GM12873 (cell line): ENCODE measurements around the gene PNO1.

Source experiments
- TF ChIP-seq, protein P1 (sequence below): IDR thresholded peaks from 2 replicates; pipeline ENCODE4 v1.5.1; 2012; ENCODE audit warnings: low read depth, mild to moderate bottlenecking, moderate library complexity, low read length, control low read depth; ENCODE audit not compliant: insufficient read depth; ENCODE audit errors: missing control alignments

PNO1 gene

GRCh38 chr2:68135448-68136320, 22.0 kb upstream of the PNO1 start:
- TF ChIP-seq, protein P1, sequence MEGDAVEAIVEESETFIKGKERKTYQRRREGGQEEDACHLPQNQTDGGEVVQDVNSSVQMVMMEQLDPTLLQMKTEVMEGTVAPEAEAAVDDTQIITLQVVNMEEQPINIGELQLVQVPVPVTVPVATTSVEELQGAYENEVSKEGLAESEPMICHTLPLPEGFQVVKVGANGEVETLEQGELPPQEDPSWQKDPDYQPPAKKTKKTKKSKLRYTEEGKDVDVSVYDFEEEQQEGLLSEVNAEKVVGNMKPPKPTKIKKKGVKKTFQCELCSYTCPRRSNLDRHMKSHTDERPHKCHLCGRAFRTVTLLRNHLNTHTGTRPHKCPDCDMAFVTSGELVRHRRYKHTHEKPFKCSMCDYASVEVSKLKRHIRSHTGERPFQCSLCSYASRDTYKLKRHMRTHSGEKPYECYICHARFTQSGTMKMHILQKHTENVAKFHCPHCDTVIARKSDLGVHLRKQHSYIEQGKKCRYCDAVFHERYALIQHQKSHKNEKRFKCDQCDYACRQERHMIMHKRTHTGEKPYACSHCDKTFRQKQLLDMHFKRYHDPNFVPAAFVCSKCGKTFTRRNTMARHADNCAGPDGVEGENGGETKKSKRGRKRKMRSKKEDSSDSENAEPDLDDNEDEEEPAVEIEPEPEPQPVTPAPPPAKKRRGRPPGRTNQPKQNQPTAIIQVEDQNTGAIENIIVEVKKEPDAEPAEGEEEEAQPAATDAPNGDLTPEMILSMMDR = no peak

- TF ChIP-seq, protein P1 = no peak
These were observed 15.8 kb upstream of the PNO1 start for GRCh38 chr2:68141875-68142274.

DNA sequence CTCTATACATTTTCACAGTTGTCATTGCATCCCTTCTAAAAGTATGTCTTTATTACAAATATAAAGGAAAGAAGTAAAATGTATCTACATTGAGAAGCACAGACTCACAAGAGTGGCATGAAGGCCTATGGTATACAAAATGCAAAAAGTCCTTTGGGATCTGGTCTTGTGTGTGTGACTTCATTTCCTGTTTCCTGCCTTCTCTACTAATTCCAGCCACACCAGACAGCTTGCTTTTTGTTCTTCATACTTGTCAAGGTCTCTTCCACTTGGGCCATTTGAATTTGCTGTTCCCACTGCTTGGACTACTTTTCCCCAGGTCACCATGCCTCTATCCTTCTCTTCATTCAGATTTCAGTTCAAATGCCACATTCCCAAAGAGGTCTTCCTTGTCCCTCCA, 6.7 kb upstream of the PNO1 start:
- TF ChIP-seq, protein P1 = no peak

DNA sequence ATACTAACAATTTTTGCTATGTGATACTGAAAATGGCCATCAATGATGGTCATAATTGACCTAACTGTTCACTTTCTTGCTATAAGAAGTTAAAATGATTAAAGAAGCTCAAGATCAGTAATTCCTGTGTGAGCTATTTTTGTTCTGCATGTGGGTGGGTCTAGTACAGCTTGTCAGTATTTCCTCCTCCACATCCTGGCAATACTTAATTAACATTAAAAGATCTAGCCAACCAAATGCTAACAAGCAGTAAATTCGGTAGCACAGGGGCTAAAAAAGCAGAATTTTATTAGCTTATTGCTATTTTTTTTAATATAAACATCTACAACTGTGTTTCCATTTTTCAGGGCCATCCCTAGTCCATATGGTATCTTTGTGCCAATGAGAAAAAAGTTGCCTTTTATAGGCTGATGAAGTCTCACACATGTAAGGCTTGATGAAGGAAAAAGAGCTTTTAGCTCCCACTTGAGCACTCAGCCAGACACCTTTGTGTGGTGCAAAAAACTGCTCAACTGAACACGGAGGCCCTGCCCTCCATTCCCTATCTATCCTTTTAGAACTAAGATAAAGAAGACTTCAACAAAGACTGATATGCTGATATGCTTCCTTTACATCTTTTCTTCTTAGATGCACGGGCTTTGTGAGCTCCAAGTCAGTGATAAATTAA, 4.9 kb upstream of the PNO1 start:
- TF ChIP-seq, protein P1 = no peak

GRCh38 chr2:68155618-68156017, 2.1 kb upstream of the PNO1 start:
- TF ChIP-seq, protein P1 = no peak

DNA sequence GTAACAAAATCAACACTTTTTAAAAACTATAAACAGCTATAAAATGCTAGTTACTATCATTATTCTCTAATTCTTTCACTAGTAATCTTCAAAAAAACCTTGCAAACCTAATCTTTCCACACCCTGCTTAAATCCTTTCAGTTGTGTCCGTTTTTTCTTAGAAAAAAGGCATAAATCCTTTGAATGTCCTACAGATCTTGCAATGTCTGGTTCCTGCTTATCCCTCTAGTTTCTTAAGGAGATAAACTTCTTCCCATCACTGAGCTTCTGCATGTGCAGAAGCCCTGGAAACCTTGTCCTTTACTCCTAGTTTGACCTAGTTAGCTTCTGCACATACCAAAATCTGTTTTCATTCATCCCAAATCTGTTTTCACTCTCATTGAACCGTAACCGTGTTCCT, 1.3 kb upstream of the PNO1 start:
- TF ChIP-seq, protein P1 = no peak

GRCh38 chr2:68157002-68157401, 686 bp upstream of the PNO1 start:
- TF ChIP-seq, protein P1 = peak; percentile 12
